ENCODE data around the gene PPP1R2.

Gene PPP1R2

GRCh38 chr3:195548987-195549386, 5.9 kb upstream of the PPP1R2 start:
- no peaks in the 10 kb centered on the region for H3F3A ChIP-seq (ENCODE audit: control insufficient read depth, insufficient read depth)
- H3K27ac ChIP-seq (ENCODE audit: low read depth, low read length), result no peak overlapping the region
- no peak overlapping the region for H3K4me2 ChIP-seq (ENCODE audit: low read length)
- H3K79me2 ChIP-seq (ENCODE audit: control insufficient read depth, low read length), result no peaks in the 10 kb centered on the region
- no peak overlapping the region for H3K4me3 ChIP-seq (ENCODE audit: low read length)
- peaks cover 15% of the 10 kb centered on the region for H3K4me1 ChIP-seq (ENCODE audit: control insufficient read depth, low read length)
- H3K27me3 ChIP-seq (ENCODE audit: control insufficient read depth, low read length), result peaks cover 18% of the 10 kb centered on the region
- TF ChIP-seq CTCF (IDR thresholded peaks at IDR 0.05; ENCODE audit: low read depth, low read length, poor library complexity, severe bottlenecking) (no peak), EZH2phosphoT487 (IDR thresholded peaks at IDR 0.05; ENCODE audit: borderline replicate concordance, low read length) (no peak)
- no peaks in the 10 kb centered on the region for H3K36me3 ChIP-seq (ENCODE audit: control insufficient read depth, low read length)
- no peaks in the 10 kb centered on the region for H3K9me2 ChIP-seq (replicated peaks; ENCODE audit: control insufficient read depth, low read length)
- no peaks in the 10 kb centered on the region for H3K9me3 ChIP-seq (ENCODE audit: control insufficient read depth, insufficient read depth, low read length)
- H4K20me1 ChIP-seq (ENCODE audit: control insufficient read depth, insufficient read depth, low read depth, low read length), result no peaks in the 10 kb centered on the region

DNA sequence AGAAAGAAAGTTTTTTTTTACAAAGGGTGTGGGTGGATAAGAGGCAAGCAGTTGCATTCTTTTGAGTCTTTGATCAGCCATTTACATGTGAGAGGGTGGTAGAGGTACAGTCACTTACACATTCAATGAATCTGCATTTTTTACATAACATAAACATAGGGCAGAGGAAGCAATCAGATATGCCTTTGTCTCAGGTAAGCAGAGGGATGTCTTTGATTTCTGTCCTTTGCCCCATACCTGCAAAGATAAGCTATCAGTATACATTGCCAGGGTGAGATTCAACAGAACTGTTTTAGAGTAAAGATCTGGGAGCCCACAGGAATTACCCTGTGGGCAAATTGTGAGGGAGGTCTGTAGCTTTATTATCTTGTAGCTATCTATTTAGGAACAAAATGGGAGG, 5.4 kb upstream of the PPP1R2 start:
- no peaks in the 10 kb centered on the region for H3F3A ChIP-seq (ENCODE audit: control insufficient read depth, insufficient read depth)

GRCh38 chr3:195548006-195548405, 4.9 kb upstream of the PPP1R2 start:
- H3K4me2 ChIP-seq (ENCODE audit: low read length), result no peak overlapping the region
- TF ChIP-seq CTCF (IDR thresholded peaks at IDR 0.05; ENCODE audit: low read depth, low read length, poor library complexity, severe bottlenecking) (no peak), EZH2phosphoT487 (IDR thresholded peaks at IDR 0.05; ENCODE audit: borderline replicate concordance, low read length) (no peak)
- peaks cover under 1% of the 10 kb centered on the region for H3K79me2 ChIP-seq (ENCODE audit: control insufficient read depth, low read length)
- no peak overlapping the region for H3K27ac ChIP-seq (ENCODE audit: low read depth, low read length)
- no peak overlapping the region for H3K4me3 ChIP-seq (ENCODE audit: low read length)
- H4K20me1 ChIP-seq (ENCODE audit: control insufficient read depth, insufficient read depth, low read depth, low read length), result no peaks in the 10 kb centered on the region
- H3K9me2 ChIP-seq (replicated peaks; ENCODE audit: control insufficient read depth, low read length), result no peaks in the 10 kb centered on the region
- no peaks in the 10 kb centered on the region for H3K9me3 ChIP-seq (ENCODE audit: control insufficient read depth, insufficient read depth, low read length)
- H3K27me3 ChIP-seq (ENCODE audit: control insufficient read depth, low read length), result peaks cover 23% of the 10 kb centered on the region
- no peaks in the 10 kb centered on the region for H3F3A ChIP-seq (ENCODE audit: control insufficient read depth, insufficient read depth)
- H3K4me1 ChIP-seq (ENCODE audit: control insufficient read depth, low read length), result peaks cover 20% of the 10 kb centered on the region
- H3K36me3 ChIP-seq (ENCODE audit: control insufficient read depth, low read length), result no peaks in the 10 kb centered on the region; the same call in 1 of the 2 replicates

More for the DNA sequence above, 5.4 kb upstream of the PPP1R2 start:
- Histone ChIP-seq H3K27me3 (ENCODE audit: control insufficient read depth, low read length) (peaks cover 22% of the 10 kb centered on the region), H3K36me3 (ENCODE audit: control insufficient read depth, low read length) (no peaks in the 10 kb centered on the region), H3K9me2 (replicated peaks; ENCODE audit: control insufficient read depth, low read length) (no peaks in the 10 kb centered on the region), H3K9me3 (ENCODE audit: control insufficient read depth, insufficient read depth, low read length) (no peaks in the 10 kb centered on the region), H3K27ac (ENCODE audit: low read depth, low read length) (no peak overlapping the region), H4K20me1 (ENCODE audit: control insufficient read depth, insufficient read depth, low read depth, low read length) (no peaks in the 10 kb centered on the region), H3K4me3 (ENCODE audit: low read length) (no peak overlapping the region), H3K79me2 (ENCODE audit: control insufficient read depth, low read length) (no peaks in the 10 kb centered on the region), H3K4me1 (ENCODE audit: control insufficient read depth, low read length) (peaks cover 19% of the 10 kb centered on the region), H3K4me2 (ENCODE audit: low read length) (no peak overlapping the region)
- no peak for TF ChIP-seq EZH2phosphoT487 (IDR thresholded peaks at IDR 0.05; ENCODE audit: borderline replicate concordance, low read length)
- TF ChIP-seq CTCF (IDR thresholded peaks at IDR 0.05; ENCODE audit: low read depth, low read length, poor library complexity, severe bottlenecking), result no peak
